ENCODE data around the gene MOGAT2.

Gene MOGAT2

GRCh38 chr11:75721852-75722668 lies 4.4 kb downstream of the MOGAT2 start:
- H3K27me3 ChIP-seq (ENCODE audit: control insufficient read depth, insufficient read depth, low read length) = peaks cover 18% of the 10 kb centered on the region
- H3K27ac ChIP-seq (ENCODE audit: low read length) = no peak overlapping the region
- no peak overlapping the region for H3K9ac ChIP-seq (ENCODE audit: low read length)
- peaks cover under 1% of the 10 kb centered on the region for H3K4me1 ChIP-seq (ENCODE audit: control insufficient read depth, low read depth, low read length)
- H3K9me3 ChIP-seq (ENCODE audit: control insufficient read depth, low read depth, low read length) = no peaks in the 10 kb centered on the region
- no peak overlapping the region for H3K4me3 ChIP-seq (ENCODE audit: low read length)
- H3K36me3 ChIP-seq (ENCODE audit: control insufficient read depth, low read depth, low read length) = no peaks in the 10 kb centered on the region

GRCh38 chr11:75722669-75723042 lies 5.0 kb downstream of the MOGAT2 start:
- Histone ChIP-seq H3K36me3 (ENCODE audit: control insufficient read depth, low read depth, low read length) (no peaks in the 10 kb centered on the region), H3K9me3 (ENCODE audit: control insufficient read depth, low read depth, low read length) (no peaks in the 10 kb centered on the region), H3K4me1 (ENCODE audit: control insufficient read depth, low read depth, low read length) (no peaks in the 10 kb centered on the region), H3K27ac (ENCODE audit: low read length) (no peak overlapping the region), H3K27me3 (ENCODE audit: control insufficient read depth, insufficient read depth, low read length) (peaks cover 12% of the 10 kb centered on the region), H3K9ac (ENCODE audit: low read length) (no peak overlapping the region), H3K4me3 (ENCODE audit: low read length) (no peak overlapping the region)

- no peaks in the 10 kb centered on the region for H3K4me1 ChIP-seq (ENCODE audit: control insufficient read depth, low read depth, low read length)
- no peaks in the 10 kb centered on the region for H3K27me3 ChIP-seq (ENCODE audit: control insufficient read depth, insufficient read depth, low read length)
- H3K27ac ChIP-seq (ENCODE audit: low read length) = no peak overlapping the region
These were observed 8.1 kb downstream of the MOGAT2 start for GRCh38 chr11:75725547-75726320.

GRCh38 chr11:75728992-75729391 lies 11.4 kb downstream of the MOGAT2 start:
- no peaks in the 10 kb centered on the region for H3K4me1 ChIP-seq (ENCODE audit: control insufficient read depth, low read depth, low read length)
- H3K27me3 ChIP-seq (ENCODE audit: control insufficient read depth, insufficient read depth, low read length) = no peaks in the 10 kb centered on the region
- H3K9ac ChIP-seq (ENCODE audit: low read length) = no peak overlapping the region
- no peak overlapping the region for H3K27ac ChIP-seq (ENCODE audit: low read length)
- no peaks in the 10 kb centered on the region for H3K36me3 ChIP-seq (ENCODE audit: control insufficient read depth, low read depth, low read length)
- H3K4me3 ChIP-seq (ENCODE audit: low read length) = no peak overlapping the region
- H3K9me3 ChIP-seq (ENCODE audit: control insufficient read depth, low read depth, low read length) = no peaks in the 10 kb centered on the region

More at GRCh38 chr11:75725547-75726320, 8.1 kb downstream of the MOGAT2 start:
- H3K36me3 ChIP-seq (ENCODE audit: control insufficient read depth, low read depth, low read length) = no peaks in the 10 kb centered on the region
- H3K9ac ChIP-seq (ENCODE audit: low read length) = no peak overlapping the region
- H3K9me3 ChIP-seq (ENCODE audit: control insufficient read depth, low read depth, low read length) = no peaks in the 10 kb centered on the region
- no peak overlapping the region for H3K4me3 ChIP-seq (ENCODE audit: low read length)

GRCh38 chr11:75731095-75731494 lies 13.5 kb downstream of the MOGAT2 start:
- Histone ChIP-seq H3K36me3 (ENCODE audit: control insufficient read depth, low read depth, low read length) (no peaks in the 10 kb centered on the region), H3K27me3 (ENCODE audit: control insufficient read depth, insufficient read depth, low read length) (no peaks in the 10 kb centered on the region), H3K4me3 (ENCODE audit: low read length) (no peak overlapping the region), H3K9ac (ENCODE audit: low read length) (no peak overlapping the region), H3K4me1 (ENCODE audit: control insufficient read depth, low read depth, low read length) (no peaks in the 10 kb centered on the region), H3K9me3 (ENCODE audit: control insufficient read depth, low read depth, low read length) (no peaks in the 10 kb centered on the region), H3K27ac (ENCODE audit: low read length) (no peak overlapping the region)

GRCh38 chr11:75733071-75733430 lies 15.4 kb downstream of the MOGAT2 start:
- Histone ChIP-seq H3K36me3 (ENCODE audit: control insufficient read depth, low read depth, low read length) (no peaks in the 10 kb centered on the region), H3K27ac (ENCODE audit: low read length) (no peak overlapping the region), H3K4me3 (ENCODE audit: low read length) (no peak overlapping the region), H3K27me3 (ENCODE audit: control insufficient read depth, insufficient read depth, low read length) (no peaks in the 10 kb centered on the region), H3K4me1 (ENCODE audit: control insufficient read depth, low read depth, low read length) (no peaks in the 10 kb centered on the region), H3K9ac (ENCODE audit: low read length) (no peak overlapping the region), H3K9me3 (ENCODE audit: control insufficient read depth, low read depth, low read length) (no peaks in the 10 kb centered on the region)

- no peaks in the 10 kb centered on the region for H3K27me3 ChIP-seq (ENCODE audit: control insufficient read depth, insufficient read depth, low read length)
- no peak overlapping the region for H3K27ac ChIP-seq (ENCODE audit: low read length)
- H3K4me1 ChIP-seq (ENCODE audit: control insufficient read depth, low read depth, low read length) = no peaks in the 10 kb centered on the region
- H3K9me3 ChIP-seq (ENCODE audit: control insufficient read depth, low read depth, low read length) = no peaks in the 10 kb centered on the region
- no peak overlapping the region for H3K9ac ChIP-seq (ENCODE audit: low read length)
- no peaks in the 10 kb centered on the region for H3K36me3 ChIP-seq (ENCODE audit: control insufficient read depth, low read depth, low read length)
- no peak overlapping the region for H3K4me3 ChIP-seq (ENCODE audit: low read length)
These were observed 15.9 kb downstream of the MOGAT2 start for GRCh38 chr11:75733431-75734107.

- Histone ChIP-seq H3K4me1 (ENCODE audit: control insufficient read depth, low read depth, low read length) (no peaks in the 10 kb centered on the region), H3K4me3 (ENCODE audit: low read length) (no peak overlapping the region), H3K27me3 (ENCODE audit: control insufficient read depth, insufficient read depth, low read length) (no peaks in the 10 kb centered on the region), H3K9me3 (ENCODE audit: control insufficient read depth, low read depth, low read length) (no peaks in the 10 kb centered on the region), H3K27ac (ENCODE audit: low read length) (no peak overlapping the region), H3K36me3 (ENCODE audit: control insufficient read depth, low read depth, low read length) (no peaks in the 10 kb centered on the region), H3K9ac (ENCODE audit: low read length) (no peak overlapping the region)
These were observed 17.0 kb downstream of the MOGAT2 start for GRCh38 chr11:75734491-75735180.

GRCh38 chr11:75735181-75735845 lies 17.7 kb downstream of the MOGAT2 start:
- H3K4me3 ChIP-seq (ENCODE audit: low read length) = no peak overlapping the region
- H3K27me3 ChIP-seq (ENCODE audit: control insufficient read depth, insufficient read depth, low read length) = no peaks in the 10 kb centered on the region
- H3K9ac ChIP-seq (ENCODE audit: low read length) = no peak overlapping the region
- no peaks in the 10 kb centered on the region for H3K9me3 ChIP-seq (ENCODE audit: control insufficient read depth, low read depth, low read length)
- no peaks in the 10 kb centered on the region for H3K4me1 ChIP-seq (ENCODE audit: control insufficient read depth, low read depth, low read length)
- no peaks in the 10 kb centered on the region for H3K36me3 ChIP-seq (ENCODE audit: control insufficient read depth, low read depth, low read length)
- no peak overlapping the region for H3K27ac ChIP-seq (ENCODE audit: low read length)

- Histone ChIP-seq H3K9me3 (ENCODE audit: control insufficient read depth, low read depth, low read length) (no peaks in the 10 kb centered on the region), H3K4me1 (ENCODE audit: control insufficient read depth, low read depth, low read length) (no peaks in the 10 kb centered on the region), H3K9ac (ENCODE audit: low read length) (no peak overlapping the region), H3K4me3 (ENCODE audit: low read length) (no peak overlapping the region), H3K27ac (ENCODE audit: low read length) (no peak overlapping the region), H3K36me3 (ENCODE audit: control insufficient read depth, low read depth, low read length) (no peaks in the 10 kb centered on the region), H3K27me3 (ENCODE audit: control insufficient read depth, insufficient read depth, low read length) (no peaks in the 10 kb centered on the region)
These were observed 19.7 kb downstream of the MOGAT2 start for GRCh38 chr11:75737314-75737713.

- no peaks in the 10 kb centered on the region for H3K9me3 ChIP-seq (ENCODE audit: control insufficient read depth, low read depth, low read length)
- no peaks in the 10 kb centered on the region for H3K4me1 ChIP-seq (ENCODE audit: control insufficient read depth, low read depth, low read length)
- H3K36me3 ChIP-seq (ENCODE audit: control insufficient read depth, low read depth, low read length) = no peaks in the 10 kb centered on the region
- no peak overlapping the region for H3K9ac ChIP-seq (ENCODE audit: low read length)
- no peak overlapping the region for H3K4me3 ChIP-seq (ENCODE audit: low read length)
- H3K27ac ChIP-seq (ENCODE audit: low read length) = no peak overlapping the region
- H3K27me3 ChIP-seq (ENCODE audit: control insufficient read depth, insufficient read depth, low read length) = no peaks in the 10 kb centered on the region
These were observed 23.0 kb downstream of the MOGAT2 start for GRCh38 chr11:75740681-75741080.

Measured in iPS-18a (cell line).